Tibial nerve (tissue), 4 donors: ENCODE results near the gene ZNF326. TPM values are rescaled to one million over a fixed set of nuclear protein-coding genes. Genes with fewer than 3 reads are reported as not detected.

Experiments
- DNase-seq, 2 donors: peaks; one replicate each; pipeline ENCODE4 v3.0.0-alpha.2; 2019; ENCODE audit warnings: low spot score in 2 of 2
- H3K27ac ChIP-seq, 4 donors: fragments of 200-600 bp; sonication (generic) in 3 of 4; one replicate each; pipeline ENCODE4 v1.5.1; 2017 to 2019; ENCODE audit warnings: mild to moderate bottlenecking in 1 of 4
- H3K27me3 ChIP-seq, 2 donors: fragments of 200-600 bp; sonication (generic) in 1 of 2; one replicate each; pipeline versions ENCODE4 v1.5.1 to v1.6.0; 2017 to 2019
- H3K36me3 ChIP-seq, 3 donors: fragments of 200-600 bp; sonication (generic); one replicate each; pipeline ENCODE4 v1.5.1; 2018 to 2019
- H3K4me1 ChIP-seq, 4 donors: fragments of 200-600 bp; sonication (generic) in 3 of 4; one replicate each; pipeline ENCODE4 v1.5.1; 2017 to 2019
- H3K4me3 ChIP-seq, 4 donors: fragments of 200-600 bp; sonication (generic) in 3 of 4; one replicate each; pipeline ENCODE4 v1.5.1; 2017 to 2019; ENCODE audit warnings: mild to moderate bottlenecking in 1 of 4, moderate library complexity in 1 of 4
- H3K9me3 ChIP-seq, 4 donors: fragments of 200-600 bp; sonication (generic) in 3 of 4; one replicate each; pipeline ENCODE4 v1.5.1; 2017 to 2019
- EP300 ChIP-seq, 2 donors: sonication (generic); formaldehyde crosslinking; IDR thresholded peaks; one replicate each; pipeline ENCODE4 v1.6.1; 2017; ENCODE audit warnings: antibody characterized with exemption in 2 of 2, mild to moderate bottlenecking in 1 of 2
- POLR2A ChIP-seq, 2 donors: fragments of 450-650 bp; IDR thresholded peaks; one replicate each; pipeline ENCODE4 v1.6.1; 2017; ENCODE audit warnings: antibody characterized with exemption in 2 of 2, mild to moderate bottlenecking in 2 of 2, moderate library complexity in 2 of 2
- WGBS, 2 donors: methylation state at CpG; one replicate each; pipeline ENCODE4 v1.1.5; 2018; 5-methylcytosine and 5-hydroxymethylcytosine counted together
- total RNA-seq, 4 donors: library from RNA; depleted of rRNA; stranded (reverse); fragments of >200 nt; gene quantifications; one replicate each; pipeline ENCODE4 v1.1.0, GENCODE V29; 2016
- TF ChIP-seq, protein P1 (sequence below), 5 experiments: fragments of 200-600 bp in 3 of 5; fragments of 450-650 bp in 2 of 5; sonication (generic) in 3 of 5; IDR thresholded peaks; one replicate each; pipeline ENCODE4 v1.5.1; 2016 to 2019; ENCODE audit warnings: antibody characterized with exemption in 5 of 5, mild to moderate bottlenecking in 3 of 5, moderate library complexity in 2 of 5

The ZNF326 gene
- total RNA-seq, 4 donors from 2014 or later, result 16.5 to 27.4 (median 24.2) TPM

DNA sequence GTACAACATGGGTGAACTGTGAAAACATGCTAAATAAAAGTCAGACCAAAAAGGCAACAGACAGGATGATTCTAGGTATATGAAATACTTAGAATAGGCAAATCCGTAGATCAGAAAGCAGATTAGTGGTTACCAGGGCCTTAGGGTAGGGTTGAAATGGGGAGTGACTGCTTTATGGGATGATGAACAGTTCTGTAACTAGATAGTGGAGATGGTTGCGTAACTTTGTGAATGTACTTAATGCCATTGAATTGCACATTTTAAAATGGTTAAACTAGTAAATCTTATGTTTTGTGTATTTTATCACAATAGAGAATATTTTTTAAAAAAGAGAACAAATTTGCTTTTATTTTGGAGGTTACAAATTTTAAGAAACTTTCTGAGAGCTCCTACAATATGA lies 17.4 kb downstream of the ZNF326 start:
- WGBS, 2 donors, result 94 to 97% methylated on average over 2 of the region's 2 CpGs

GRCh38 chr1:90023691-90024090 lies 28.8 kb downstream of the ZNF326 start:
- Histone ChIP-seq H3K4me3 (no peak overlapping the region), H3K27ac (no peak overlapping the region), H3K4me1 (no peaks in the 10 kb centered on the region), H3K9me3 (peaks cover 0 to 7% (median 0%) of the 10 kb centered on the region in 4 donors), H3K36me3 (peaks cover 2 to 95% (median 26%) of the 10 kb centered on the region in 3 donors), H3K27me3 (no peaks in the 10 kb centered on the region)
- DNase-seq, result no peak
- no peak for TF ChIP-seq EP300 (IDR thresholded peaks at IDR 0.05)
- TF ChIP-seq POLR2A (IDR thresholded peaks at IDR 0.05), result no peak
- TF ChIP-seq, protein P1, sequence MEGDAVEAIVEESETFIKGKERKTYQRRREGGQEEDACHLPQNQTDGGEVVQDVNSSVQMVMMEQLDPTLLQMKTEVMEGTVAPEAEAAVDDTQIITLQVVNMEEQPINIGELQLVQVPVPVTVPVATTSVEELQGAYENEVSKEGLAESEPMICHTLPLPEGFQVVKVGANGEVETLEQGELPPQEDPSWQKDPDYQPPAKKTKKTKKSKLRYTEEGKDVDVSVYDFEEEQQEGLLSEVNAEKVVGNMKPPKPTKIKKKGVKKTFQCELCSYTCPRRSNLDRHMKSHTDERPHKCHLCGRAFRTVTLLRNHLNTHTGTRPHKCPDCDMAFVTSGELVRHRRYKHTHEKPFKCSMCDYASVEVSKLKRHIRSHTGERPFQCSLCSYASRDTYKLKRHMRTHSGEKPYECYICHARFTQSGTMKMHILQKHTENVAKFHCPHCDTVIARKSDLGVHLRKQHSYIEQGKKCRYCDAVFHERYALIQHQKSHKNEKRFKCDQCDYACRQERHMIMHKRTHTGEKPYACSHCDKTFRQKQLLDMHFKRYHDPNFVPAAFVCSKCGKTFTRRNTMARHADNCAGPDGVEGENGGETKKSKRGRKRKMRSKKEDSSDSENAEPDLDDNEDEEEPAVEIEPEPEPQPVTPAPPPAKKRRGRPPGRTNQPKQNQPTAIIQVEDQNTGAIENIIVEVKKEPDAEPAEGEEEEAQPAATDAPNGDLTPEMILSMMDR (IDR thresholded peaks at IDR 0.05), result no peak
- 95 to 97% methylated on average over 1 of the region's 1 CpG for WGBS, 2 donors

More for the DNA sequence above, 17.4 kb downstream of the ZNF326 start:
- Histone ChIP-seq H3K4me1 (peaks cover 0 to 6% (median 0%) of the 10 kb centered on the region in 4 donors), H3K36me3 (peaks cover 0 to 61% (median 0%) of the 10 kb centered on the region in 3 donors), H3K4me3 (no peak overlapping the region), H3K27ac (no peak overlapping the region), H3K27me3 (no peaks in the 10 kb centered on the region), H3K9me3 (no peaks in the 10 kb centered on the region)
- no peak for TF ChIP-seq EP300 (IDR thresholded peaks at IDR 0.05)
- TF ChIP-seq, protein P1 (IDR thresholded peaks at IDR 0.05), result no peak
- TF ChIP-seq POLR2A (IDR thresholded peaks at IDR 0.05), result no peak
- DNase-seq, result no peak

GRCh38 chr1:90027281-90027680 lies 32.4 kb downstream of the ZNF326 start:
- no peak overlapping the region for H3K4me3 ChIP-seq
- no peaks in the 10 kb centered on the region for H3K27me3 ChIP-seq
- WGBS, 2 donors, result 84 to 88% methylated on average over 1 of the region's 1 CpG
- TF ChIP-seq POLR2A (IDR thresholded peaks at IDR 0.05), result no peak
- TF ChIP-seq, protein P1 (IDR thresholded peaks at IDR 0.05), result no peak
- no peak for TF ChIP-seq EP300 (IDR thresholded peaks at IDR 0.05)
- DNase-seq, result no peak
- peaks cover under 1 to 87% (median 11%) of the 10 kb centered on the region in 3 donors for H3K36me3 ChIP-seq
- H3K27ac ChIP-seq, result no peak overlapping the region
- H3K9me3 ChIP-seq, result peaks cover 0 to 7% (median 0%) of the 10 kb centered on the region in 4 donors
- H3K4me1 ChIP-seq, result no peaks in the 10 kb centered on the region

- no peaks in the 10 kb centered on the region for H3K4me1 ChIP-seq
- no peaks in the 10 kb centered on the region for H3K9me3 ChIP-seq
- WGBS, 2 donors, result 46 to 49% methylated on average over 3 of the region's 3 CpGs
- no peak overlapping the region for H3K27ac ChIP-seq
- TF ChIP-seq, protein P1 (IDR thresholded peaks at IDR 0.05), result no peak
- TF ChIP-seq EP300 (IDR thresholded peaks at IDR 0.05) (no peak), POLR2A (IDR thresholded peaks at IDR 0.05) (no peak)
- no peak overlapping the region for H3K4me3 ChIP-seq
- H3K27me3 ChIP-seq, result no peaks in the 10 kb centered on the region
- DNase-seq, result no peak
- H3K36me3 ChIP-seq, result no peaks in the 10 kb centered on the region
These were observed 44.7 kb downstream of the ZNF326 start for GRCh38 chr1:90039652-90040051.

GRCh38 chr1:90043586-90043985 lies 48.7 kb downstream of the ZNF326 start:
- 86 to 92% methylated on average over 4 of the region's 4 CpGs for WGBS, 2 donors
- TF ChIP-seq POLR2A (IDR thresholded peaks at IDR 0.05), result no peak
- TF ChIP-seq, protein P1 (IDR thresholded peaks at IDR 0.05), result no peak
- TF ChIP-seq EP300 (IDR thresholded peaks at IDR 0.05), result no peak

More at GRCh38 chr1:90043586-90043985, 48.7 kb downstream of the ZNF326 start:
- Histone ChIP-seq H3K36me3 (no peaks in the 10 kb centered on the region), H3K4me3 (no peak overlapping the region), H3K4me1 (no peaks in the 10 kb centered on the region), H3K27ac (no peak overlapping the region), H3K27me3 (no peaks in the 10 kb centered on the region), H3K9me3 (no peaks in the 10 kb centered on the region)
- no peak for DNase-seq
